IPS DF 19.7 (cell line): ENCODE data around the gene CREB3L1.

Experiments used
- DNase-seq: peaks from one replicate; pipeline ENCODE4 v3.0.0-alpha.2; 2013; ENCODE audit warnings: low read depth, low spot score

The CREB3L1 gene

GRCh38 chr11:46363455-46364005 lies 86.1 kb downstream of the CREB3L1 start:
- no peak for DNase-seq

DNA sequence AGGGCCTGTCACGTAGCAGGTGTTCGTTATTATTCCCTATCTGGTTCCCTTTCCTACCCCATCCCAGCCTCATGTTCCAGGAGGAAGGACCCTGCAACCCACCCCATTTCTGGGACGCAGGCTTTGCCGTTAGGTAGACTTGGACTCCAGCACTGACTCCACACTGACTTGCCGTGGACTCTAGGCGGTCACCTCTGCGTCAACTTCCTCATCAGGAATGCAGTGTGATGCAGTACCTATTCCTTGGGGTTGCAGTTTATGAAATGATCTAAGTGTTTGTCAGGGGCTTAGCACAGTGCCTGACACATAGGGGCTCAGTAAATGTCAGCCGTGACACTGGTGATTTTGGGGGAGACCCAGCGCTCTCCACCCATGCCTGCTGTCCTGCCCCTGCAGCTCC lies 86.6 kb downstream of the CREB3L1 start:
- no peak for DNase-seq

DNA sequence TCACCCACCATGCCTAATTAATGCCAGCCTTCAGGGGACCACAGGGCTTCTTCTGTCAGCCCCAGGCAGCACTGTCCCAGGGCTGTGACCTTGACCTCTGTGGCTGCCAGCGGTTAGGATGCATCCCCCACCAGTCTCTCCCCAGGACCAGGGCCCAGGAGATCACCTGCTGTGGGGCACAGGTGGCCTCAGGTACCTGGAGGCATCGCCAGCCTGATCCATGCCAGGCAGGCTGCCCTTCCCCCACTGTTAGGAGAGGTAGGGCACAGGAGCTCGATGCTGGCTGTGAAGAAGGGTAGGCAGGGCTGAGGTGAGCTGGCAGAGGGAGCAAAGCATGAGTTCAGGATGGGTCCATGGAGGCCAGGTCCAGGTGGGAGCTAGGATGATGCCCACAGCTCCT lies 87.3 kb downstream of the CREB3L1 start:
- no peak for DNase-seq

- DNase-seq = no peak
Measured at GRCh38 chr11:46366260-46366659, 88.8 kb downstream of the CREB3L1 start.

- no peak for DNase-seq
Measured at GRCh38 chr11:46366661-46367161, 89.2 kb downstream of the CREB3L1 start.

- DNase-seq = no peak
Measured at GRCh38 chr11:46367244-46367915, 89.9 kb downstream of the CREB3L1 start.

GRCh38 chr11:46367916-46368267 lies 90.4 kb downstream of the CREB3L1 start:
- no peak for DNase-seq

DNA sequence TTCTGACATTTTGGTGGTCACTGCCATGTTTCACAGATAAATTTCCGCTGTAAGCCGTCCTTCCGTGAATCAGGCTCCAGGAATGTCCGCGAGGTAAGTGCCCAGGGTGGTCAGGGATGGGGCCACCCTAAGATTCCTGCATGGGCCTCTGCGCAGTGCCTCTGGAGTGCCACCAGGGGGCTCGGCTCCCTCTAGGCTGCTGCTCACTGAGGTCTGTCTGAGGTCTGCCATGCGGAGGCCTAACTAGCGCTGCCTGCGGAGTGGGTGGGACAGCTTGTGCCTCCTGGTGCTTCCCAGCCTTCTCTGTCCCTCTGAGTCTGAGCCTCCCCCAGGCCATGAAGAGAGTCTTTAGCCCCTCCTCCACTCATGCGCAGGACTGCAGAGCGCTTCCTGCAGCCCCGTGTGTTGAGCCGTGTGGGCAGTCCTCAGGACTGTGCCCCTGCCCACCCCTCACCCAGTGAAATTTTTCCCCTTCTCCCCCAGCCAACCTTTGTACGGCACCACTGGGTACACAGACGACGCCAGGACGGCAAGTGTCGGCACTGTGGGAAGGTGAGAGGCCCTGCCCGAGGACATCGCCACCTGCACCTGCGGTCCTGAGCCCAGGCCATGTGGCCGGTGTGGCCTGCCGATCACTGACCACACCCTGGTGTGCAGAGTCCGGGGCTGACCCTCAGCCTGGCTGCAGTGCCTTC lies 92.1 kb downstream of the CREB3L1 start:
- no peak for DNase-seq

GRCh38 chr11:46370253-46370652 lies 92.8 kb downstream of the CREB3L1 start:
- no peak for DNase-seq
